Endodermal cell (in vitro differentiated cells): Measurements from ENCODE around the gene SPDYA. TPM values are rescaled to one million over a fixed set of nuclear protein-coding genes. Genes with fewer than 3 reads are reported as not detected.

Experiments used
- DNase-seq: peaks from one replicate; pipeline ENCODE4 v3.0.0-alpha.2; 2017
- H3K27ac ChIP-seq: 2 replicates; pipeline ENCODE4 v1.5.1; 2013; ENCODE audit warnings: mild to moderate bottlenecking, low read depth, low read length, moderate library complexity
- H3K27me3 ChIP-seq: 2 replicates; pipeline ENCODE4 v1.6.1; 2013; ENCODE audit warnings: mild to moderate bottlenecking, low read length, moderate library complexity; ENCODE audit not compliant: insufficient read depth, control insufficient read depth, poor library complexity, severe bottlenecking
- H3K36me3 ChIP-seq: 2 replicates; pipeline ENCODE4 v1.7.0; 2013; ENCODE audit warnings: mild to moderate bottlenecking, low read length, moderate library complexity; ENCODE audit not compliant: control insufficient read depth, insufficient read depth
- H3K4me1 ChIP-seq: one replicate; pipeline ENCODE4 v1.7.0; 2013; ENCODE audit warnings: low read length; ENCODE audit not compliant: control insufficient read depth, insufficient read depth
- H3K4me3 ChIP-seq: 2 replicates; pipeline ENCODE4 v1.5.1; 2013; ENCODE audit warnings: mild to moderate bottlenecking, low read length, moderate library complexity
- H3K9ac ChIP-seq: 2 replicates; pipeline ENCODE4 v1.6.1; 2013; ENCODE audit warnings: mild to moderate bottlenecking, low read length, moderate library complexity; ENCODE audit not compliant: poor library complexity, severe bottlenecking; ENCODE audit errors: extremely low read depth
- H3K9me3 ChIP-seq: 2 replicates; pipeline ENCODE4 v1.6.1; 2013; ENCODE audit warnings: mild to moderate bottlenecking, low read length, moderate library complexity; ENCODE audit not compliant: control insufficient read depth
- H3K27ac Mint-ChIP-seq: 2 replicates; pipeline ENCODE4 v1.8.0; 2020; ENCODE audit warnings: mixed read lengths
- H3K27me3 Mint-ChIP-seq: 2 replicates; pipeline ENCODE4 v1.8.0; 2021; ENCODE audit warnings: mild to moderate bottlenecking, mixed read lengths; ENCODE audit not compliant: insufficient read depth
- H3K36me3 Mint-ChIP-seq: 2 replicates; pipeline ENCODE4 v1.8.0; 2020; ENCODE audit warnings: low read depth, mixed read lengths
- H3K4me1 Mint-ChIP-seq: 2 replicates; pipeline ENCODE4 v1.8.0; 2020; ENCODE audit warnings: mixed read lengths
- H3K4me3 Mint-ChIP-seq: 2 replicates; pipeline ENCODE4 v1.8.0; 2020; ENCODE audit warnings: mild to moderate bottlenecking, moderate library complexity, mixed read lengths
- H3K9me3 Mint-ChIP-seq: 2 replicates; pipeline ENCODE4 v1.8.0; 2020; ENCODE audit warnings: mild to moderate bottlenecking, mixed read lengths
- WGBS, 2 experiments: methylation state at CpG; one replicate each; pipeline versions ENCODE4 v1.1.5 to v1.1.7; 2013; ENCODE audit warnings: missing lambda C conversion rate in 2 of 2, mixed read lengths in 1 of 2; ENCODE audit not compliant: insufficient coverage in 1 of 2, insufficient read length in 1 of 2; 5-methylcytosine and 5-hydroxymethylcytosine counted together
- total RNA-seq, 2 donors: library from RNA; stranded (reverse); fragmentation: NEBNext Ultra II Directional in 1 of 2; extraction: Animal tissue kit (Norgen Biotek cat#: 25700) in 1 of 2; gene quantifications; 2 replicates in 1 of 2; 3 replicates in 1 of 2; pipeline ENCODE4 v1.2.1, GENCODE V29; 2021
- TF ChIP-seq, protein P1 (sequence below): fragments of 200-600 bp; sonication (generic); conservative IDR thresholded peaks from 2 replicates; pipeline ENCODE4 v1.5.0; 2021; ENCODE audit warnings: antibody characterized with exemption, mild to moderate bottlenecking

The SPDYA gene
- total RNA-seq, 2 donors from 2014 or later = 0.91 to 1.6 TPM

- Histone ChIP-seq H3K27me3 (no peaks in the 10 kb centered on the region), H3K4me1 (no peaks in the 10 kb centered on the region), H3K4me3 (no peak overlapping the region), H3K9me3 (no peaks in the 10 kb centered on the region), H3K9ac (no peak overlapping the region), H3K36me3 (no peaks in the 10 kb centered on the region), H3K27ac (no peak overlapping the region)
- Mint-ChIP-seq H3K9me3 (no peaks in the 10 kb centered on the region), H3K4me3 (no peak overlapping the region), H3K27me3 (no peaks in the 10 kb centered on the region), H3K4me1 (peaks cover 1% of the 10 kb centered on the region), H3K27ac (no peak overlapping the region), H3K36me3 (no peaks in the 10 kb centered on the region)
- no peak for DNase-seq
- TF ChIP-seq, protein P1, sequence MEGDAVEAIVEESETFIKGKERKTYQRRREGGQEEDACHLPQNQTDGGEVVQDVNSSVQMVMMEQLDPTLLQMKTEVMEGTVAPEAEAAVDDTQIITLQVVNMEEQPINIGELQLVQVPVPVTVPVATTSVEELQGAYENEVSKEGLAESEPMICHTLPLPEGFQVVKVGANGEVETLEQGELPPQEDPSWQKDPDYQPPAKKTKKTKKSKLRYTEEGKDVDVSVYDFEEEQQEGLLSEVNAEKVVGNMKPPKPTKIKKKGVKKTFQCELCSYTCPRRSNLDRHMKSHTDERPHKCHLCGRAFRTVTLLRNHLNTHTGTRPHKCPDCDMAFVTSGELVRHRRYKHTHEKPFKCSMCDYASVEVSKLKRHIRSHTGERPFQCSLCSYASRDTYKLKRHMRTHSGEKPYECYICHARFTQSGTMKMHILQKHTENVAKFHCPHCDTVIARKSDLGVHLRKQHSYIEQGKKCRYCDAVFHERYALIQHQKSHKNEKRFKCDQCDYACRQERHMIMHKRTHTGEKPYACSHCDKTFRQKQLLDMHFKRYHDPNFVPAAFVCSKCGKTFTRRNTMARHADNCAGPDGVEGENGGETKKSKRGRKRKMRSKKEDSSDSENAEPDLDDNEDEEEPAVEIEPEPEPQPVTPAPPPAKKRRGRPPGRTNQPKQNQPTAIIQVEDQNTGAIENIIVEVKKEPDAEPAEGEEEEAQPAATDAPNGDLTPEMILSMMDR = no peak
These were observed 14.2 kb downstream of the SPDYA start for GRCh38 chr2:28824870-28825269.

DNA sequence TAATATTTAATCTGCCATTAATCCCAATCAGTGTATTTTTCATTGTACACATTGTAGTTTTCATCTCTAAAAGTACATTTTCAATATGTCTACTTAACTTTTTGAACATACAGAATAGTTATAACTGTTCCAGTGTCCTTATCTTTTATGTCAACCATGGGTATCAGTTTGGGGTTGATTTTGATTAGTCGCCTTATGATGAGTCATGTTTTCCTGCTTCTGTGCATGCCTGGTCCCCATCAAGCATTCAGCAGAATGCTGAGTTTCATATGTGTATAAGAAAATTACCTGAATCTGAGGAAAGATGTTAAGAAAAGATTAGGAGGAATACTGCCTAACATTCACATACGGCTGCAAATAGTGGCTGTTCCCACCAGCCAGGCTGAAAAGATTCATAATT lies 17.7 kb downstream of the SPDYA start:
- Histone ChIP-seq H3K27me3 (peaks cover 9% of the 10 kb centered on the region), H3K36me3 (no peaks in the 10 kb centered on the region), H3K9ac (no peak overlapping the region), H3K27ac (no peak overlapping the region), H3K4me1 (no peaks in the 10 kb centered on the region), H3K4me3 (no peak overlapping the region), H3K9me3 (no peaks in the 10 kb centered on the region)
- Mint-ChIP-seq H3K27ac (no peak overlapping the region), H3K4me1 (no peaks in the 10 kb centered on the region), H3K9me3 (no peaks in the 10 kb centered on the region), H3K27me3 (no peaks in the 10 kb centered on the region), H3K36me3 (no peaks in the 10 kb centered on the region), H3K4me3 (no peak overlapping the region)
- 97 to 100% methylated on average over 2 of the region's 2 CpGs for WGBS, 2 experiments
- TF ChIP-seq, protein P1 = no peak
- no peak for DNase-seq

- Histone ChIP-seq H3K27ac (no peak overlapping the region), H3K9ac (no peak overlapping the region), H3K9me3 (no peaks in the 10 kb centered on the region), H3K27me3 (peaks cover 9% of the 10 kb centered on the region), H3K4me3 (no peak overlapping the region), H3K36me3 (no peaks in the 10 kb centered on the region), H3K4me1 (no peaks in the 10 kb centered on the region)
- no peaks in the 10 kb centered on the region for H3K4me1 Mint-ChIP-seq
- 89% methylated on average over 1 of the region's 2 CpGs; no CpG with 5 or more reads in 1 of the 2 experiments for WGBS, 2 experiments
- no peaks in the 10 kb centered on the region for H3K9me3 Mint-ChIP-seq
- peaks cover 6% of the 10 kb centered on the region for H3K27me3 Mint-ChIP-seq
- no peaks in the 10 kb centered on the region for H3K36me3 Mint-ChIP-seq
- TF ChIP-seq, protein P1 = no peak
- H3K4me3 Mint-ChIP-seq = no peak overlapping the region
- DNase-seq = no peak
- H3K27ac Mint-ChIP-seq = no peak overlapping the region
These were observed 23.3 kb downstream of the SPDYA start for GRCh38 chr2:28833740-28834470.
